NCI-H128 (cell line): Measurements from ENCODE around the gene SLC25A29.

Experiments used
- DNase-seq: peaks from one replicate; lab custom pipeline; 2025; ENCODE audit not compliant: unreplicated experiment; lab: John Stamatoyannopoulos, UW

Gene SLC25A29

GRCh38 chr14:100332071-100332639, 25.9 kb upstream of the SLC25A29 start:
- no peak for DNase-seq

GRCh38 chr14:100330388-100330931, 24.2 kb upstream of the SLC25A29 start:
- no peak for DNase-seq

GRCh38 chr14:100330007-100330344, 23.7 kb upstream of the SLC25A29 start:
- no peak for DNase-seq

GRCh38 chr14:100329233-100330006, 23.2 kb upstream of the SLC25A29 start:
- DNase-seq = no peak

GRCh38 chr14:100328495-100329163, 22.4 kb upstream of the SLC25A29 start:
- DNase-seq = no peak

GRCh38 chr14:100327128-100327527, 20.9 kb upstream of the SLC25A29 start:
- DNase-seq = no peak

GRCh38 chr14:100325958-100326357, 19.7 kb upstream of the SLC25A29 start:
- no peak for DNase-seq

- DNase-seq = no peak
Observed at GRCh38 chr14:100325231-100325632, 19.0 kb upstream of the SLC25A29 start.

GRCh38 chr14:100323942-100324307, 17.7 kb upstream of the SLC25A29 start:
- no peak for DNase-seq

- no peak for DNase-seq
Observed at GRCh38 chr14:100323121-100323941, 17.1 kb upstream of the SLC25A29 start, which contains the start of gene SLC25A47. Gene SLC25A47, plus strand, starts transcription at chr14:100323339. Its CDS starts 76 bp downstream, at chr14:100323415.

- no peak for DNase-seq
Observed at GRCh38 chr14:100322138-100322957, 16.1 kb upstream of the SLC25A29 start.

GRCh38 chr14:100321473-100322137, 15.4 kb upstream of the SLC25A29 start:
- no peak for DNase-seq

- no peak for DNase-seq
Observed at GRCh38 chr14:100320157-100320856, 14.1 kb upstream of the SLC25A29 start.

GRCh38 chr14:100317912-100318808, 11.9 kb upstream of the SLC25A29 start:
- no peak for DNase-seq

GRCh38 chr14:100317389-100317788, 11.1 kb upstream of the SLC25A29 start:
- no peak for DNase-seq

GRCh38 chr14:100314724-100315123, 8.5 kb upstream of the SLC25A29 start:
- no peak for DNase-seq

GRCh38 chr14:100313464-100314230, 7.4 kb upstream of the SLC25A29 start:
- DNase-seq = no peak
